Keratinocyte (primary cell): ENCODE measurements around the gene HERC3. TPM values are rescaled to one million over a fixed set of nuclear protein-coding genes. Genes with fewer than 3 reads are reported as not detected.

ENCODE experiments used
- DNase-seq: peaks from one replicate; pipeline ENCODE4 v3.0.0-alpha.2; 2011; ENCODE audit warnings: low read depth, missing footprints, low spot score
- FAIRE-seq: peaks from 2 replicates; lab custom pipeline; 2011; peaks lifted over from hg19 to GRCh38; lab: Jason Lieb, UNC
- H2AFZ ChIP-seq: 2 replicates; pipeline ENCODE4 v1.6.0; 2012; ENCODE audit warnings: low read length, control low read depth, inconsistent platforms; ENCODE audit not compliant: control insufficient read depth
- H3K27ac ChIP-seq: 2 replicates; pipeline ENCODE4 v1.5.1; 2011; ENCODE audit warnings: low read length; ENCODE audit not compliant: control insufficient read depth, insufficient read depth
- H3K27me3 ChIP-seq: 3 replicates; pipeline ENCODE4 v1.6.0; 2011; ENCODE audit warnings: low read length; ENCODE audit not compliant: control insufficient read depth, insufficient read depth; ENCODE audit errors: extremely low read depth
- H3K36me3 ChIP-seq, 2 experiments: 2 replicates in 1 of 2; 3 replicates in 1 of 2; pipeline ENCODE4 v1.5.1; 2011; ENCODE audit warnings: low read length in 2 of 2, mild to moderate bottlenecking in 1 of 2; ENCODE audit not compliant: control insufficient read depth in 2 of 2, insufficient read depth in 2 of 2; ENCODE audit errors: extremely low read depth in 1 of 2
- H3K4me1 ChIP-seq: 3 replicates; pipeline ENCODE4 v1.5.1; 2011; ENCODE audit warnings: low read length; ENCODE audit not compliant: control insufficient read depth, insufficient read depth; ENCODE audit errors: extremely low read depth
- H3K4me2 ChIP-seq: 3 replicates; pipeline ENCODE4 v1.6.0; 2011; ENCODE audit warnings: low read depth, low read length; ENCODE audit not compliant: control insufficient read depth, insufficient read depth; ENCODE audit errors: extremely low read depth
- H3K4me3 ChIP-seq, 3 experiments: fragments of 200-600 bp in 1 of 3; sonication (generic) in 1 of 3; 2 replicates in 2 of 3; 3 replicates in 1 of 3; pipeline ENCODE4 v1.5.1; 2011 to 2016; ENCODE audit warnings: low read length in 3 of 3, mild to moderate bottlenecking in 3 of 3, control low read depth in 2 of 3, inconsistent platforms in 1 of 3, low read depth in 1 of 3, mixed read lengths in 1 of 3, mixed run types in 1 of 3, moderate library complexity in 1 of 3; ENCODE audit not compliant: control insufficient read depth in 2 of 3, insufficient read depth in 2 of 3; ENCODE audit errors: extremely low read depth in 1 of 3
- H3K79me2 ChIP-seq: 2 replicates; pipeline ENCODE4 v1.6.0; 2012; ENCODE audit warnings: low read length; ENCODE audit not compliant: control insufficient read depth, insufficient read depth
- H3K9ac ChIP-seq: 3 replicates; pipeline ENCODE4 v1.6.0; 2011; ENCODE audit warnings: low read length; ENCODE audit not compliant: control insufficient read depth, insufficient read depth; ENCODE audit errors: extremely low read depth
- H3K9me1 ChIP-seq: 3 replicates; pipeline ENCODE4 v1.6.0; 2011; ENCODE audit warnings: low read length; ENCODE audit not compliant: control insufficient read depth, insufficient read depth; ENCODE audit errors: extremely low read depth
- H3K9me3 ChIP-seq: 2 replicates; pipeline ENCODE4 v1.5.1; 2012; ENCODE audit warnings: low read depth, low read length; ENCODE audit not compliant: control insufficient read depth
- H4K20me1 ChIP-seq: 3 replicates; pipeline ENCODE4 v1.6.0; 2011; ENCODE audit warnings: low read length; ENCODE audit not compliant: control insufficient read depth, insufficient read depth; ENCODE audit errors: extremely low read depth
- EZH2 ChIP-seq: IDR thresholded peaks from one replicate; pipeline ENCODE4 v1.6.1; 2012; ENCODE audit warnings: inconsistent platforms, mild to moderate bottlenecking, low read length, moderate library complexity
- dilution Hi-C: fragments of 300-500 bp; cut with MboI; formaldehyde crosslinking; loops from one replicate; pipeline ENCODE4 v1.7.0; 2020; ENCODE audit warnings: low sequenced_read_pairs; ENCODE audit not compliant: extremely low pct_ligation_motif_present
- polyA plus RNA-seq, 5 experiments: library from polyadenylated mRNA; depleted of rRNA in 3 of 5; stranded (reverse) in 3 of 5; stranded (forward) in 1 of 5; unstranded in 1 of 5; fragments of >200 nt; gene quantifications; 1 replicate in 1 of 5; 2 replicates in 3 of 5; 3 replicates in 1 of 5; pipeline versions ENCODE4 v1.2.1 to v1.2.3, GENCODE V29; 2011 to 2012; ENCODE audit warnings: missing spikeins in 2 of 5, low read depth in 1 of 5, low replicate concordance in 1 of 5
- TF ChIP-seq, protein P1 (sequence below), 3 experiments: IDR thresholded peaks in 1 of 3; conservative IDR thresholded peaks in 1 of 3; optimal IDR thresholded peaks in 1 of 3; 2 replicates in 2 of 3; 3 replicates in 1 of 3; pipeline versions ENCODE3 to v1.5.1; 2011; ENCODE audit warnings: low read length in 3 of 3, mild to moderate bottlenecking in 3 of 3, moderate library complexity in 2 of 3, control low read depth in 1 of 3, inconsistent platforms in 1 of 3; ENCODE audit not compliant: insufficient read depth in 2 of 3; ENCODE audit errors: extremely low read depth in 1 of 3

HERC3 gene
- polyA plus RNA-seq, 1 donor (not counting 4 experiments of a cell fraction or from before 2014, with no cell fraction given) = 26.3 TPM

DNA sequence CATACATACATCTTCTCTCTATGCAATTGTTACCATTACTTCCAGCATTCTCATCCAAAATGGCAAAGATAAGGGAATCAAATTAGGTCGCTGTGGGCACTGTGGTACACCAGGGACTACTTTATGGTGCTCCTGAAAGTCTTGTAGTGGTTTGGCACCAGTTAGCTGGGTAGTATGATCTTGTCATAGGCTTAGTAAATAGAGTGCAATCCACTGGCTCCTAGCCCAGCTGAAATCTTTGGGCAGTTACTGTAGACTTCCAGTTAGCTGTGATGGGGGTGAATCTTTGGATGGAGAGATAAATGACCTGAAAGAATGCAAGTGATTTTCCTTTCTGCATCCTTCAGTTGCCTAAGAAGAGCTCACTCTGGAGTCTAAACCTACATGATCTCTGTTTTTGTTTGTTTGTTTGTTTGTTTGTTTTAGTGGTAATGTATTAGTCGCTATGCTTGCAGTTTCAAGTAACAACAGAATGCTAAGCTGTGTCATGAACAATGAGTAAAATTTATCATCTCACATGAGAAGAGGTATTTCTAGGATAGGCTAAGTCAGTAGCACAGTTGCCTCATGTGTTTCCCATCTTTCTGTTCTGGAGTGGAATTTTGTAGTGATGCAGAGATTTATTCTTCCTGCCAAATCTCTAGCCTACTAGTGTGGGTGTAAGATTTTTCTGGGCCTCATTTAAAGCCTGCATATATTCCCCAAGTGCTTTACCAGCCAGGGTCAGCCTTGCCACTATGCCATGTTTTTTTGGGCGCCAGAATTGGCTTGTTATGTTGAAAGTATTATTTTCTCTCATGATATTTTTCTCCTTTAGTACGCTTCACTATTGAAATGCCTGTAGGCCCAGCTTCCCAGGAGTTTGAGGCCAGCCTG lies 24.2 kb downstream of the HERC3 start:
- Histone ChIP-seq H3K4me3 (no peak overlapping the region), H3K9me3 (no peaks in the 10 kb centered on the region), H3K4me2 (peak overlapping the region; percentile 24), H4K20me1 (no peaks in the 10 kb centered on the region), H2AFZ (no peak overlapping the region), H3K9ac (no peak overlapping the region), H3K79me2 (peaks cover 31% of the 10 kb centered on the region), H3K4me1 (peaks cover 55% of the 10 kb centered on the region), H3K27ac (peak overlapping the region; percentile 61), H3K36me3 (peaks cover under 1 to 5% of the 10 kb centered on the region in 2 experiments), H3K27me3 (no peaks in the 10 kb centered on the region), H3K9me1 (no peaks in the 10 kb centered on the region)
- FAIRE-seq (peak; percentile 91), DNase-seq (no peak)
- dilution Hi-C loops = no loop called here
- no peak for TF ChIP-seq EZH2
- TF ChIP-seq, protein P1, sequence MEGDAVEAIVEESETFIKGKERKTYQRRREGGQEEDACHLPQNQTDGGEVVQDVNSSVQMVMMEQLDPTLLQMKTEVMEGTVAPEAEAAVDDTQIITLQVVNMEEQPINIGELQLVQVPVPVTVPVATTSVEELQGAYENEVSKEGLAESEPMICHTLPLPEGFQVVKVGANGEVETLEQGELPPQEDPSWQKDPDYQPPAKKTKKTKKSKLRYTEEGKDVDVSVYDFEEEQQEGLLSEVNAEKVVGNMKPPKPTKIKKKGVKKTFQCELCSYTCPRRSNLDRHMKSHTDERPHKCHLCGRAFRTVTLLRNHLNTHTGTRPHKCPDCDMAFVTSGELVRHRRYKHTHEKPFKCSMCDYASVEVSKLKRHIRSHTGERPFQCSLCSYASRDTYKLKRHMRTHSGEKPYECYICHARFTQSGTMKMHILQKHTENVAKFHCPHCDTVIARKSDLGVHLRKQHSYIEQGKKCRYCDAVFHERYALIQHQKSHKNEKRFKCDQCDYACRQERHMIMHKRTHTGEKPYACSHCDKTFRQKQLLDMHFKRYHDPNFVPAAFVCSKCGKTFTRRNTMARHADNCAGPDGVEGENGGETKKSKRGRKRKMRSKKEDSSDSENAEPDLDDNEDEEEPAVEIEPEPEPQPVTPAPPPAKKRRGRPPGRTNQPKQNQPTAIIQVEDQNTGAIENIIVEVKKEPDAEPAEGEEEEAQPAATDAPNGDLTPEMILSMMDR (optimal IDR thresholded peaks at IDR 0.05 in 1 of 3, IDR thresholded peaks at IDR 0.05 in 1 of 3, conservative IDR thresholded peaks at IDR 0.05 in 1 of 3; ENCODE audit: extremely low read depth in 1 of 3, insufficient read depth in 2 of 3, low read length in 3 of 3) = no peak

DNA sequence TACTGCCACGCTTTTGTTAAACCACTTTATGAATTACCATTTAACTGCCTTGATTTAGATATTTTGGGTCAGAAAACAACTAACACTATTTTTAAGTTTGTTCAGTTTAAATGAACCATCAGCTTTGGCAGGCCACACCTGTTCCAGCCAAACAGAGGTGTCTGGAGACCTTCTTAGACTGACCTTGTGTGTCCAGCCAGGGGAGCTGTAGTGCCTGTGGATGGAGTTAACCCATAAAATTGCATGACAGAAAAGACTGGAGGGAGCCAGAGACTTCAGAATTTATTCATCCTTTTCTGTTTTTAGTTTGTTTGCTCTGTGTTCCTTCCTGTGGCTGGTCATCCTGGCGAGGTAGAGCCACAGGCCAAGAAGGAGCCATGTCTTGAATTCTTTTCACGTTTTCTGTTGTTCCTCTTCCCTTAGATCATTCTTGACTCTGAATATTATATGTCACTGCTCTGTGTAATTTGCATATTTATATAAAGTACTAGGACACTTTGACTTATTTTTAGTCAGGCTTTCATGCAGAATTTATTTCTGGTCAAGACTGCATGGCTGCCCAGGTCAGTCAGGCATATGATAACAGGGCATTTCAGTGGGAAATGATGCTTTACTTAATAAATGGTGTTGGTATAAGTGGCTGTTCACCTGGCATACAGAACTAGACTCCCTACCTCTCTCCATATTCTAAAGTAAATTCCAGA lies 26.7 kb downstream of the HERC3 start:
- H3K36me3 ChIP-seq = peaks cover 0 to 5% of the 10 kb centered on the region in 2 experiments

More for the DNA sequence above, 26.7 kb downstream of the HERC3 start:
- Histone ChIP-seq H3K9me1 (no peaks in the 10 kb centered on the region), H3K79me2 (peaks cover 37% of the 10 kb centered on the region), H3K27ac (no peak overlapping the region), H3K27me3 (no peaks in the 10 kb centered on the region), H3K9me3 (no peaks in the 10 kb centered on the region), H3K4me2 (no peak overlapping the region), H3K4me3 (no peak overlapping the region), H2AFZ (no peak overlapping the region), H4K20me1 (no peaks in the 10 kb centered on the region), H3K9ac (no peak overlapping the region), H3K4me1 (peaks cover 55% of the 10 kb centered on the region)
- TF ChIP-seq, protein P1 (optimal IDR thresholded peaks at IDR 0.05 in 1 of 3, IDR thresholded peaks at IDR 0.05 in 1 of 3, conservative IDR thresholded peaks at IDR 0.05 in 1 of 3; ENCODE audit: extremely low read depth in 1 of 3, insufficient read depth in 2 of 3, low read length in 3 of 3) = no peak
- TF ChIP-seq EZH2 = no peak
- dilution Hi-C loops = no loop called here
- DNase-seq (no peak), FAIRE-seq (no peak)
